Dedifferentiated amniotic fluid mesenchymal stem cell (primary cell): Measurements from ENCODE around the gene SLC6A17.

ENCODE experiments used
- DNase-seq: peaks from one replicate; pipeline ENCODE4 v3.0.0-alpha.2; 2016; ENCODE audit errors: extremely low spot score

SLC6A17 gene

DNA sequence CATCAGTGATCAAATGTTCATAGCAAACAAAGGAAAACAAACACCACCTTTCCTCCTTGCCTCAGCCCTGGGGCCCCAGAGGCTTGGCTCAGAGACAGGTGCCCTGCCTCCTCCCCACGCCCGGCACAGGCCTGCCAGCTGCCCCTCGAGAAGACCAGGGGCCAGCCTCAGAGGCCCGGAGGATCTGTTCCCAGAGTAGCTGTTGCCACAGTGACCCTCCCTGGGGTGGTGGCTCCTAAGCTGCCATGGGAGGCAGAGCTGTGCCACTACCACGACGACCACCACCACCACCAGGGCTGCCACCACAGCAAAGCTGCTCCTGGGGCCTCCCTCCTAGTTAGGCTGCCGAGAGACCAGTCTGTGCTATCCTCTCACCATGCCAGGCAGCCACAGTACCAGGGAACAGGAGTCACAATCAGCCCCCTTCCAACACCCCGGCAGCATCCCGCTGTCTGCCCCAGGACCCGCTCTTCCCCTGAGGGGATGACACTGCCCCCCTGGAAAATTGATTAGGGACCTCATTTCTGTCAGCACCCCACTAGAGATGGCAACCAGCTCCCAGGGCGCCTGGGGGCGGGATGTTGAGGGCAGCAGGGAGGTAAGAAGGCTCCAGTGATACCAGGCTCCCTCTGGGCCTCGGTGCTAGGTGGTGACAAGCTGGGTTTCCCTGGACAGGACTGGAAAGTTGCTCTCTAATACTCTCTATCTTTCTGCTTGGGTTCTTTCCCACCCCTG is 90.3 kb downstream of the SLC6A17 start:
- no peak for DNase-seq

DNA sequence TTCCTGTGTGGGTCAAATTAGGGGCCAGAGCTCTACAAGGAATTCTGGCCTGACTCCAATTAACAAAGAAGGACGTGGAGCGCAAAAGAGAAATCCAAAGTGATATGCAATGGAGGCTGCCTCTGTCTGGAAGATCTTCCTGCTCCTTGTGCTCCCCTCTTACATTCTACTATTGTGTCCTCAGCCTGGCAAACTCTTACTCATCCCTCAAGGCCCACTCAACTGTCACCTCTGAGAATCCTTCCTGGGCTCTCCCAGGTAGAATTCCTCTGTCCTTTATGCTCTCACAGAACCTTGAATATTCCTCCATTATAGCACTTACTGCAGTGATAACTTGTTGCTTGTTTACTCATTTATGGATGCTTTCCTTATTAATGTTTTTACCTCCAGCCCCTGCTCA is 91.2 kb downstream of the SLC6A17 start:
- no peak for DNase-seq

DNA sequence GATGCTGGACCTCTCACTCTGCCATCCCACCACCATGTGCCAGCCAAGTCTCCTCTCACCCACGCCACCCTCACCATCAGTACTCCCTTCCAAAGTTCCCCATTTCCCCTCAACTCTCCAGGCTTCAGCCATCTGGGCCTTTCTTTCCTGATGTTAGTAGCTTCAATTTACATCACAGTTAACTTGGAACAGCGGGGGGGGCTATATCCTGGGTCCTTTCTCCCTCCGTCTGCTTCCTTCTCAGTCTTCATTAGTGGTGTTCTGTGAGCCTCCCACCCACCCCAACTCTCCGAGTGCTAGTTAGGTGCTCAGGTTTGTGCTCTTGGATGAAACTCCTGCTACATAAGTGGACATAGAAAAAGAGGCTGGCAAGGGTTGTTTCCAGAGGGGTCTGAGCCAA is 91.8 kb downstream of the SLC6A17 start:
- DNase-seq: no peak

DNA sequence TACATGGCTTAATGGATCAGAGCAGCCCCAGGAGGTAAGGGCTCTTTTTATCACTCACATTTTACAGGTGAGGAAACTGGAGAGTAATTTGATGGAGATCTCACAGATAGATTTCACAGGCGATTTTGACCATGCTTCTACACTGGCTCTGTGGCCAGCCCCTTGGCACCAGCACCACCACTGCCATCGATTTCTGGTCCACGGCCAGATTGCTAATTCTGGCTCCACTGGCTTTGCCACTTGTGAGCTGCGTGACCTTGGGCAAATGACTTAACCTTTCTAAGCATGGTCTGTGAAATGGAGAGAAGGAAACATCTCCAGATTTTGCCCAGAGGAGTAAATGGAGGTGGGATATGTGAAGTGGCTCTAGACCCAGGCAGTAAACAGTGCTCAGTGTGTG is 92.4 kb downstream of the SLC6A17 start:
- no peak for DNase-seq

DNA sequence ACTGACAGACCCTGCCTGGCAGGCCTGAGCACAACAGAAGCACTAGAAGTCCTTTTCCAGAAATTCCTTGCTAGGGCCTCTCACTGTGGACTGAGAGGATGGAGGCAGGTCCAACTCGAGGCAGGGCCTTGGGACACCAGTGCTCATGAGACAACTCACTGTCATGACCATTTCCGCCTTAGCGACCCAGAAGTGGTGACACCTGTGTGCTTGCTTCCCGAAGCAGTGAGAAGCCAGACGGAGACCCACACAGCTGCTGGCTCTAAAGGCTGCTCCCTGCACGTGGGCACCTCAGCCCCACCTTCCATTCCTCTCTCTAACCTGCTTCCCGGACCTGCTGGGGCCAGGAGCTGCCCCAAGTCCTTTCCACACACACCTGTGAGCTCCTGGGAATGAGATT is 92.9 kb downstream of the SLC6A17 start:
- DNase-seq: no peak

DNA sequence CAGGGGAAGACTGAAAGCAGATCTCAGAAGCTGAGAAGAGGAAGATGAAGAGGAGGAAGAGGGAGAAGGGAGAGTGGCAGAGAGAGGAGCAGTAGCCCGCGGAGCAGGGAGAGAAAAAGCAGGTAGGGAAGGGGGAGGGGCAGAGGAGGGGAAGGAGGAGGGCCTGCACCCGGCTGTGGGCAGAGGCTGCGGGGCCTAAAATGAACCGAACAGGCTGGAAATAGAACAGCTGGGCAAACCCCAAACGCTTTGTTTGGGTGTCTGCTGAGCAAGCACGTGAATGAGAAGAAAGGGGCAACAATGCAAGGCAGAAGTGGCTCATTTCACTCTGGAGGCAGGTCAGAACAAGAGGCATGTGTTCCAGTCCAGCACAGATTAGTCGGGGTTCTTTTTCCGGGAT is 93.3 kb downstream of the SLC6A17 start:
- no peak for DNase-seq

DNA sequence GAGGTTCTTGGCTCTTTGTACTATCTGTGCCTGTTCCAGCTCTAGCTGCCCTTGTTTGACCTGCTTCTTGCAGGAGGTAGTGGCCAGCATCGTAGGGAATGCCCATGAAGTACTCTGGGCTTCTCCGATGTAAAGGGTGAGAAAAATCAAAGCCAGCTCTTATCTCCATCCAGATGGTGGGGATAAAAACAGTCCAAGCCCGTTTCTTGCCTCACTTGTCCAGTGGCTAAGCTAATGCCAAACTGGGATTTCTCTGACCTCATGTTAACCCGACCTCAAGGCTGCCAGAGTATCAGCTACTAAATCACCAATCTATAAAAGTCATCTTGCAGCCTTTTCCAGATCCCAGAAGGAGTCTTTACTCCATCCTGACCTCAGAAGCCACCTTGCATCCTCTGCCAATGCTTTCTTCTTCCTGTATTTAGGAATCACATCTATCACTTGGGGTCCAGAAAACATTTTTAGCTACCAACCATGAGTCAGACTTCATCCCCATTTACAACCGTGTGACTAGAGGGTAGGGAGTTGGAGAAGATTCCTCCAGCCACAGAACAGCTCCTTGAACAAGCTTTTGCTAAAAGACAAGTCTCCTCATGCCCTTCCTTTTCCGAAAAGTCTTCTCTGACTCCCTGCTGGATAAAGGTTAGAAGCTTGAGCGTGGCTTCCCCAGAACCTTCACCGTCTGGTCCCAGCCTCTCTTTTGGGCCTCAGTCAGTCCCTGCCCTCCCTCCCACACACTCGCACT is 95.8 kb downstream of the SLC6A17 start:
- no peak for DNase-seq

DNA sequence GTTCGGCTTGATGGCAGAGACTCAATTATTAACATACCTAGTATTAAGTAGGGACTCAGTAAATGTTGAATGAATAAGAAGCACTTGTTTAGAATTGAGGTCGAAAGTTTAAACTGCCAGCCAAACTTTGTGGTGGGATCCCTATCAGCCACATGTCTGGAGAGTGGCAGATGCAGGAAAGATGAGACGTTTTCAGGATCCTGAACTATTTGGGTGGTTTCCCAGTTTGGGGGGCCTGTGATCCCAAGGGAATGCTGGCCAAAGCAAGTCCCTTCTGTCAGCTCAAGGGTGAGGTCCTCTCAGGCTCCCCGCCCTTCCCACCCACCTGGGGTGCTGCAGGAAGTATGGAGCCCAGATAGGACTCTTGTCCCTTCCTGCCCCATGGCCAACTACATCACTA is 98.5 kb downstream of the SLC6A17 start:
- no peak for DNase-seq

DNA sequence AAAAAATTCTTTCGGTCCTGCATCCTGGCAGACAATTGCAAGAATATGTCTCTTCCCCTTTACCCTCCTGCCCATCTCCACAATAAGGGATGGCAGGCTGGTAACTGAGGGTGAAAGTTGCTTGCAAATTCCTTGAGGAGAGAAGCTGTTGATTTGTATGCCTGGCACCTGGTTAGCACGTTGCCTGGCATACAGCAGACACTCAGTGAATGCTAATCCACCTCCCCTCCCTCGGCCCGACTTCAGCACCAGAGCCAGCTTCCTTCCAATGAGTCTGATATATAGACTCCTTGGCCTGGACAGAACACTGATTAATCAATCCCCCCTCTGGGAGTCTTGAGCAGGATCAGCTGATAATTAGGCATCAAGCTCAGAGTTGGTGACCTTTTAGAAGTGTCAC is 99.0 kb downstream of the SLC6A17 start:
- DNase-seq: no peak

DNA sequence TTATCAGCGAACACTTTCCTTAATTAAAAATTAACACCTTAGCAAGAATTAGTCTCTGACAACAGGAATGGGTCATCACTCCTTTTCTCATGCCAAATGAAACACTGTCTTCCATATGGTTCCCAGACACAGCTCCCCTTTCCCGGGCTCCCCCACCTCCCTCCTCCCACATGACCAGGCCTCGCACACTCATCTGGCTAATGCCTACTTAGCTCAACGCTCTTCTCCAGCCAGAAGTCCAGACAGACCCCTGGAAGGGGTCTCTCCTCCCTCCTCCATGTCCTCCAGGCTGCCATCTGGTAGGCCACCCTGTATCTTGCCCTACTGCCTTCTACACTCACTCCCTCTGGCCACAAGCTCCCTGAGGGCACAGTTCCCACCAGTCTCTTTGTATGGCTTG is 99.7 kb downstream of the SLC6A17 start:
- no peak for DNase-seq

DNA sequence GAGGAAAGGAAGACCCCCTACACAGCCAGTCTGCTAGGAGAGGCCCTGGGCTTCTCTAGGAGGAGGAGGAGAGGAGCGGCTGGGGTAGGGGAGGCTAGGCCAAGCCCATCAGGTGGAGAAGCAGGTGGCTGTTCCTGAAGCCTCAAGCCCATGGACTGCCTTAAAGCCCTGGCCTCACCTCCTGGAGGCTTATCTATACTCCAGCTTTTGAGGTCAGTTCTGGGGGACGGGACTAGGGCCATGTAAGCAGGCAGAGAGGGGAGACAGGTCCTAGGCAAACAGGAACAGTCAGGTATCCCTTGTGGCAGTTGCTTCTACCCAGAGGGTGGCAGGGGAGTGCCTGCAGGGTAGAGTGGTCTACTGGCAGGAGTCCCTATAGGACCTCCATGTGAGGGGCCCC is 100.5 kb downstream of the SLC6A17 start:
- DNase-seq: no peak
